Stimulated activated CD4-positive, alpha-beta T cell treated with anti-CD3 and anti-CD28 coated beads, Interleukin-15, amount 100 ng/mL, for 24 hours (primary cell): Measurements from ENCODE around the gene HSPA12B.

ENCODE experiments used
- DNase-seq: peaks from one replicate; pipeline ENCODE4 v3.0.0-alpha.2; 2020

Gene HSPA12B

GRCh38 chr20:3705970-3706739 lies 26.3 kb upstream of the HSPA12B start:
- DNase-seq, result no peak

- no peak for DNase-seq
Measured at GRCh38 chr20:3706774-3707507, 25.5 kb upstream of the HSPA12B start.

GRCh38 chr20:3707508-3707899 lies 25.0 kb upstream of the HSPA12B start:
- DNase-seq, result no peak

GRCh38 chr20:3710011-3710466 lies 22.4 kb upstream of the HSPA12B start:
- DNase-seq, result no peak

- peak; percentile 81 for DNase-seq
Measured at GRCh38 chr20:3710703-3711483, 21.6 kb upstream of the HSPA12B start.

GRCh38 chr20:3711484-3711941 lies 21.0 kb upstream of the HSPA12B start:
- no peak for DNase-seq

- no peak for DNase-seq
Measured at GRCh38 chr20:3712279-3712873, 20.1 kb upstream of the HSPA12B start, which contains the start of gene SIGLEC1. Gene SIGLEC1 (minus strand): TSS chr20:3712600. CDS start chr20:3707128, 5,472 bp downstream.

GRCh38 chr20:3714092-3714491 lies 18.4 kb upstream of the HSPA12B start:
- no peak for DNase-seq

- peak; percentile 42 for DNase-seq
Measured at GRCh38 chr20:3716195-3716834, 16.2 kb upstream of the HSPA12B start.

GRCh38 chr20:3719046-3719445 lies 13.4 kb upstream of the HSPA12B start:
- DNase-seq, result no peak

GRCh38 chr20:3720068-3720467 lies 12.4 kb upstream of the HSPA12B start:
- no peak for DNase-seq

GRCh38 chr20:3720626-3721025 lies 11.9 kb upstream of the HSPA12B start:
- DNase-seq, result no peak

GRCh38 chr20:3721912-3722311 lies 10.6 kb upstream of the HSPA12B start:
- DNase-seq, result no peak

- DNase-seq, result no peak
Measured at GRCh38 chr20:3723284-3723683, 9.2 kb upstream of the HSPA12B start.

- no peak for DNase-seq
Measured at GRCh38 chr20:3724356-3724755, 8.1 kb upstream of the HSPA12B start.

- no peak for DNase-seq
Measured at GRCh38 chr20:3727401-3728021, 5.0 kb upstream of the HSPA12B start.

GRCh38 chr20:3728354-3728753 lies 4.1 kb upstream of the HSPA12B start:
- DNase-seq, result no peak

GRCh38 chr20:3728876-3729275 lies 3.6 kb upstream of the HSPA12B start:
- DNase-seq, result no peak

- no peak for DNase-seq
Measured at GRCh38 chr20:3729378-3729777, 3.1 kb upstream of the HSPA12B start.

GRCh38 chr20:3729811-3730540 lies 2.5 kb upstream of the HSPA12B start:
- DNase-seq, result no peak
